Endothelial cell of umbilical vein (primary cell): ENCODE data around the gene SH3D19. TPM values are rescaled to one million over a fixed set of nuclear protein-coding genes. Genes with fewer than 3 reads are reported as not detected.

Experiments used
- BruUV-seq: library from RNA; stranded (reverse); fragments of 400-500 nt; replicated peaks from 2 replicates; lab custom pipeline; 2021; lab: Mats Ljungman, UMichigan
- CTCF ChIA-PET: fragments of 300-600, 350-600 bp; sonication (Branson Sonifier 250); formaldehyde crosslinking; loops from one replicate; lab custom pipeline; 2021; ENCODE audit warnings: antibody characterized with exemption, inconsistent platforms; lab: Charles Lee
- POLR2A ChIA-PET: fragments of 300-600, 350-600 bp; sonication (Branson Sonifier 250); formaldehyde crosslinking; loops from one replicate; lab custom pipeline; 2021; ENCODE audit warnings: antibody characterized with exemption, inconsistent platforms; lab: Charles Lee
- DNase-seq: peaks from one replicate; pipeline ENCODE4 v3.0.0-alpha.2; 2011; ENCODE audit warnings: low read depth, low spot score
- FAIRE-seq: peaks from 2 replicates; lab custom pipeline; 2011; peaks lifted over from hg19 to GRCh38; lab: Jason Lieb, UNC
- H2AFZ ChIP-seq: 2 replicates; pipeline ENCODE4 v1.6.0; 2012; ENCODE audit warnings: low read depth, low read length, control low read depth, inconsistent platforms
- H3K27ac ChIP-seq: 2 replicates; pipeline ENCODE4 v1.5.1; 2011; ENCODE audit warnings: low read depth, mild to moderate bottlenecking, control low read depth, low read length, moderate library complexity; ENCODE audit not compliant: insufficient read depth
- H3K27me3 ChIP-seq, 2 experiments: 2 replicates each; pipeline versions ENCODE4 v1.6.0 to v1.6.1; 2011; ENCODE audit warnings: low read length in 2 of 2, mixed read lengths in 1 of 2; ENCODE audit not compliant: control insufficient read depth in 2 of 2, insufficient read depth in 2 of 2
- H3K36me3 ChIP-seq, 2 experiments: 2 replicates in 1 of 2; 3 replicates in 1 of 2; pipeline ENCODE4 v1.5.1; 2011; ENCODE audit warnings: low read length in 2 of 2, mild to moderate bottlenecking in 1 of 2, moderate library complexity in 1 of 2; ENCODE audit not compliant: control insufficient read depth in 2 of 2, insufficient read depth in 2 of 2; ENCODE audit errors: extremely low read depth in 1 of 2
- H3K4me1 ChIP-seq: 3 replicates; pipeline ENCODE4 v1.5.1; 2011; ENCODE audit warnings: mild to moderate bottlenecking, low read length; ENCODE audit not compliant: control insufficient read depth, insufficient read depth; ENCODE audit errors: extremely low read depth
- H3K4me2 ChIP-seq: 2 replicates; pipeline ENCODE4 v1.6.1; 2011; ENCODE audit warnings: low read length, control low read depth, mixed read lengths; ENCODE audit not compliant: insufficient read depth
- H3K4me3 ChIP-seq, 3 experiments: fragments of 200-600 bp in 1 of 3; sonication (generic), shearing (Covaris generic) in 1 of 3; replicated peaks in 1 of 3; 2 replicates each; pipeline ENCODE4 v1.5.1; 2011 to 2016; ENCODE audit warnings: control low read depth in 3 of 3, low read length in 3 of 3, mild to moderate bottlenecking in 2 of 3, inconsistent platforms in 1 of 3, low read depth in 1 of 3, moderate library complexity in 1 of 3; ENCODE audit not compliant: insufficient read depth in 1 of 3
- H3K79me2 ChIP-seq: 2 replicates; pipeline ENCODE4 v1.6.0; 2012; ENCODE audit warnings: low read length, inconsistent platforms; ENCODE audit not compliant: control insufficient read depth, insufficient read depth
- H3K9ac ChIP-seq: replicated peaks from 2 replicates; pipeline ENCODE3; 2011; ENCODE audit warnings: low read length, control low read depth; ENCODE audit not compliant: insufficient read depth; ENCODE audit errors: extremely low read depth
- H3K9me1 ChIP-seq: replicated peaks from 3 replicates; pipeline ENCODE4 v1.6.0; 2011; ENCODE audit warnings: mild to moderate bottlenecking, low read length; ENCODE audit not compliant: control insufficient read depth, insufficient read depth; ENCODE audit errors: extremely low read depth
- H3K9me3 ChIP-seq: replicated peaks from 2 replicates; pipeline ENCODE4 v1.5.1; 2012; ENCODE audit warnings: low read length, inconsistent platforms; ENCODE audit not compliant: control insufficient read depth, insufficient read depth
- H4K20me1 ChIP-seq: replicated peaks from 2 replicates; pipeline ENCODE3; 2011; ENCODE audit warnings: mild to moderate bottlenecking, low read length; ENCODE audit not compliant: control insufficient read depth, insufficient read depth; ENCODE audit errors: extremely low read depth
- CTCF ChIP-seq, 2 donors: IDR thresholded peaks; 1 replicate in 1 of 2; 2 replicates in 1 of 2; pipeline ENCODE4 v1.5.1; 2011; ENCODE audit warnings: low read length in 2 of 2, mild to moderate bottlenecking in 2 of 2, moderate library complexity in 2 of 2, control low read depth in 1 of 2, inconsistent platforms in 1 of 2, low read depth in 1 of 2; ENCODE audit not compliant: insufficient read depth in 1 of 2; ENCODE audit errors: extremely low read depth in 1 of 2
- EZH2 ChIP-seq: IDR thresholded peaks from 2 replicates; pipeline ENCODE4 v1.6.1; 2012; ENCODE audit warnings: borderline replicate concordance, low read depth, mild to moderate bottlenecking, moderate library complexity, low read length, inconsistent platforms; ENCODE audit not compliant: severe bottlenecking
- FOS ChIP-seq: IDR thresholded peaks from 2 replicates; pipeline ENCODE4 v1.6.1; 2011; ENCODE audit warnings: mild to moderate bottlenecking, low read length, moderate library complexity, borderline replicate concordance; ENCODE audit not compliant: insufficient read depth
- GATA2 ChIP-seq: IDR thresholded peaks from 2 replicates; pipeline ENCODE4 v1.7.0; 2011; ENCODE audit warnings: low read depth, mild to moderate bottlenecking, moderate library complexity, mixed read lengths, low read length; ENCODE audit not compliant: insufficient read length, insufficient read depth
- JUN ChIP-seq: IDR thresholded peaks from 2 replicates; pipeline ENCODE4 v1.6.1; 2011; ENCODE audit warnings: borderline replicate concordance, low read depth; ENCODE audit not compliant: insufficient read length, insufficient read depth
- MYC ChIP-seq: IDR thresholded peaks from one replicate; pipeline ENCODE4 v1.6.1; 2011; ENCODE audit warnings: mild to moderate bottlenecking, low read depth, low read length
- POLR2A ChIP-seq: IDR thresholded peaks from 2 replicates; pipeline ENCODE4 v1.6.1; 2012; ENCODE audit warnings: low read depth, mild to moderate bottlenecking, control low read depth, low read length
- POLR2AphosphoS5 ChIP-seq: IDR thresholded peaks from 2 replicates; pipeline ENCODE4 v1.6.1; 2012; ENCODE audit warnings: low read depth, mild to moderate bottlenecking, control low read depth, low read length, moderate library complexity; ENCODE audit not compliant: insufficient read depth
- dilution Hi-C: fragments of 300-500 bp; cut with MboI; formaldehyde crosslinking; loops from one replicate; pipeline ENCODE4 v1.15.0; 2019; ENCODE audit warnings: low sequenced_read_pairs; ENCODE audit not compliant: extremely low pct_ligation_motif_present
- intact Hi-C: fragments of 100-400 bp; cut with micrococcal nuclease; formaldehyde crosslinking; loops from one replicate; pipeline ENCODE4 v1.10.0; 2022
- polyA plus RNA-seq, 4 experiments: library from polyadenylated mRNA; depleted of rRNA in 3 of 4; stranded (reverse) in 3 of 4; unstranded in 1 of 4; fragments of >200 nt; gene quantifications; 2 replicates each; pipeline versions ENCODE4 v1.2.1 to v1.2.3, GENCODE V29; 2011 to 2012; ENCODE audit warnings: missing spikeins in 1 of 4
- total RNA-seq: library from RNA; stranded (reverse); gene quantifications from 2 replicates; pipeline ENCODE4 v1.2.3, GENCODE V29; 2021
- TF ChIP-seq, protein P1 (sequence below): IDR thresholded peaks from 2 replicates; pipeline ENCODE4 v1.6.1; 2011; ENCODE audit not compliant: insufficient read depth, insufficient read length

Gene SH3D19
- total and polyA plus RNA-seq, 2 donors (not counting 3 experiments of a cell fraction or from before 2014, with no cell fraction given) = 37.5 to 92.8 TPM

- peaks cover 47% of the 10 kb centered on the region for H3K79me2 ChIP-seq
- no peak overlapping the region for H3K27ac ChIP-seq
- H3K9me3 ChIP-seq = no peaks in the 10 kb centered on the region
- no TSS peak for BruUV-seq
- no peak for DNase-seq
- H3K4me3 ChIP-seq = no peak overlapping the region
- H3K4me1 ChIP-seq = peaks cover 48% of the 10 kb centered on the region
- FAIRE-seq = no peak
- H4K20me1 ChIP-seq = no peaks in the 10 kb centered on the region
- H3K36me3 ChIP-seq = no peaks in the 10 kb centered on the region
- ChIA-PET POLR2A (no interaction called here), CTCF (interaction anchor here (0.5 to 2.5 kb wide), 4 partner anchors 11 to 16 kb away, joined by 3 to 11 read pairs (median 4); partner anchors contain the start of gene SH3D19)
- dilution Hi-C loops (no loop called here), intact Hi-C loops (no loop called here)
- no peaks in the 10 kb centered on the region for H3K9me1 ChIP-seq
- H3K4me2 ChIP-seq = no peak overlapping the region
- TF ChIP-seq JUN = no peak
- no peak for TF ChIP-seq GATA2
- H2AFZ ChIP-seq = no peak overlapping the region
- no peak overlapping the region for H3K9ac ChIP-seq
- H3K27me3 ChIP-seq = no peaks in the 10 kb centered on the region
Observed at GRCh38 chr4:151313306-151314009, 11.9 kb downstream of the SH3D19 start.

DNA sequence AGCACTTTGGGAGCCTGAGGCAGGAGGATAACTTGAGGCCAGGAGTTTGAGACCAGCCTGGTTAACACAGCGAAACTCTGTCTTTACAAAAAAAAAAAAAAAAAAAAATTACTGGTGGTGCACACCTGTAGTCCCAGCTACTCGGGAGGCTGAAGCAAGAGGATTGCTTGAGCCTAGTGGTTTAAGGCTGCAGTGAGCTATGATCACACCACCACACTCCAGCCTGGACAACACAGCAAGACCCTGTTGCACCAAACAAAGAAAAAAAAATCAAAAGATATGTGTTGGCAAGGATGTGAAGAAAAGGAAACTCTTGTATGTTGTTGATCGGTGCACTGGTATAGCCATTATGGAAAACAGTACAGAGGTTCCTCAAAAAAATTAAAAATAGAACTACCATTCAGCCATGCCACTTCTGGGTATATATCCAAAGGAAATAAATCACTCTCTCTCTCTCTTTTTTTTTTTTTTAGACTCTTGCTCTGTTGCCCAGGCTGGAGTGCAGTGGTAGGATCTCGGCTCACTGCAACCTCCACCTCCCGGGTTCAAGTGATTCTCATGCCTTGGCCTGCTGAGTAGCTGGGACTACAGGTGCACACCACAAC is 15.2 kb downstream of the SH3D19 start:
- H3K4me3 ChIP-seq = no peak overlapping the region
- H3K9ac ChIP-seq = no peak overlapping the region
- no peaks in the 10 kb centered on the region for H4K20me1 ChIP-seq
- no peak overlapping the region for H3K27ac ChIP-seq
- dilution Hi-C loops = no loop called here
- H3K4me1 ChIP-seq = peaks cover 32% of the 10 kb centered on the region
- H3K79me2 ChIP-seq = peaks cover 31% of the 10 kb centered on the region
- ChIA-PET CTCF (interaction anchor here (0.6 kb wide), 1 partner anchor 15 kb away, joined by 3 read pairs; the partner anchor contains the start of gene SH3D19), POLR2A (no interaction called here)
- no peaks in the 10 kb centered on the region for H3K36me3 ChIP-seq
- TF ChIP-seq JUN = no peak
- TF ChIP-seq POLR2A = no peak
- TF ChIP-seq EZH2 = no peak
- no peak for TF ChIP-seq GATA2
- no peak for TF ChIP-seq MYC
- TF ChIP-seq, protein P1, sequence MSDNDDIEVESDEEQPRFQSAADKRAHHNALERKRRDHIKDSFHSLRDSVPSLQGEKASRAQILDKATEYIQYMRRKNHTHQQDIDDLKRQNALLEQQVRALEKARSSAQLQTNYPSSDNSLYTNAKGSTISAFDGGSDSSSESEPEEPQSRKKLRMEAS = no peak
- no peak for TF ChIP-seq CTCF (IDR thresholded peaks at IDR 0.05; ENCODE audit: extremely low read depth in 1 of 2, insufficient read depth in 1 of 2, low read depth in 1 of 2, low read length in 2 of 2)
- no peak for TF ChIP-seq POLR2AphosphoS5
- TF ChIP-seq FOS = no peak
- no peak overlapping the region for H2AFZ ChIP-seq
- DNase-seq (no peak), FAIRE-seq (no peak)
- no peak overlapping the region for H3K4me2 ChIP-seq
- H3K27me3 ChIP-seq = no peaks in the 10 kb centered on the region
- intact Hi-C loops = no loop called here
- BruUV-seq = no TSS peak
- H3K9me1 ChIP-seq = no peaks in the 10 kb centered on the region
- H3K9me3 ChIP-seq = no peaks in the 10 kb centered on the region
